ENCODE results near the gene NOL4. TPM values are rescaled to one million over a fixed set of nuclear protein-coding genes. Genes with fewer than 3 reads are reported as not detected.
"Not testable (repeated sequence)": the region's sequence is repeated elsewhere in the genome, so short reads cannot be mapped to it uniquely, and the experiment has no call there.

The NOL4 gene
- polyA plus RNA-seq (ENCODE audit: insufficient read length in 3 of 3) = 1 to 10 TPM; 2.1 to 2.5 (median 2.2) TPM
- long read RNA-seq, donor 1 = 0 reads
- long read RNA-seq, donor 2 = 0 reads
- long read RNA-seq, donor 3 = 0 reads
- long read RNA-seq, donor 4 = 0 reads
- long read RNA-seq, donor 5 = 0 reads
- long read RNA-seq, donor 6 = 0 reads
- long read RNA-seq, donor 7 = 0 reads
- long read RNA-seq, donor 8 = 0 reads
- long read RNA-seq, donor 9 = 0 reads
- long read RNA-seq, donor 10 = 0 reads
- long read RNA-seq, donor 11 = 0 reads
- long read RNA-seq, donor 12 = 0 reads
- long read RNA-seq, donor 13 = 0 reads
- long read RNA-seq, donor 14 = 0 reads
- long read RNA-seq, donor 15 = 0 reads
- long read RNA-seq, donor 16, partial matches to known transcripts = 0 of 1 reads
- long read RNA-seq, donor 16, other reads (novel, unspliced or antisense) = 0 of 1 reads

- peak; percentile 85 for DNase-seq
Observed at GRCh38 chr18:34224423-34225217, at the start of gene NOL4. TSS of gene NOL4 (minus strand) at chr18:34224913. CDS start at chr18:34223253, 1,660 bp downstream.

DNA sequence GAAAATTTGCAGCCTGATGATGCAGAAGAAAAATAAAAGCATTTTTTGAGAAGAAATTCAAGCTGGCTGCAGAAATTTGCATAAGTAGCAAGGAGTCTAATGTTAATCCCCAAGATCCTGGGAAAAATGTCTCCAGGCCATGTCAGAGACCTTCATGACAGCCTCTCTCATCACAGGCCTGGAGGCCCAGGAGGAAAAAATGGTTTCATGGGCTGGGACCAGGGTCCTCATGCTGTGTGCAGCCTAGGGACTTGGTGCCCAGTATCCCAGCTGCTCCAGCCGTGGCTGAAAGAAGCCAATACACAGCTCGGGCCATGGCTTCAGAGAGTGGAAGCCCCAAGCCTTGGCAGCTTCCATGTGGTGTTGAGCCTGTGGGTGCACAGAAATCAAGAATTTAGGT, 41.3 kb upstream of the NOL4 start:
- not testable (repeated sequence) for DNase-seq

GRCh38 chr18:34261865-34262780, 37.4 kb upstream of the NOL4 start:
- DNase-seq = peak; percentile 8

DNA sequence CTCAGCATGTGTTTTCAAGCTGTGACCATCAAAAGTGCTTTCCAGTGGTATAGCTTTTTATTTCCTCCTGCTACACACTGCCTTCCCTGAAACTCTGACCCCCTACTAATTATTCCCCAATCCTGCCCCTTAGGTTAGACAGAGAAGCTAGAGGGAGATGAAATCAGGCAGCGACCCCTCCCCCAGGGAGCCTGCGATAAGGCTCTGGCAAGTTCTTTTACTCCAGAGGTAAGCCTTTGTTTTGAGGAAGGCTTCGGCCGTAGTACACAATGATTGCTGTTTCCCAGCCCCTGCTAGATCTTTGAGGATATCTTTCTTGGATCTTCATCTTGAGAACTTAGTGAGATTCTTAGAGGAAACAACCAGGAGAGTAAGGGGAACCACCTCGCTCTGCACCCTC, 33.5 kb upstream of the NOL4 start:
- no peak for DNase-seq

DNA sequence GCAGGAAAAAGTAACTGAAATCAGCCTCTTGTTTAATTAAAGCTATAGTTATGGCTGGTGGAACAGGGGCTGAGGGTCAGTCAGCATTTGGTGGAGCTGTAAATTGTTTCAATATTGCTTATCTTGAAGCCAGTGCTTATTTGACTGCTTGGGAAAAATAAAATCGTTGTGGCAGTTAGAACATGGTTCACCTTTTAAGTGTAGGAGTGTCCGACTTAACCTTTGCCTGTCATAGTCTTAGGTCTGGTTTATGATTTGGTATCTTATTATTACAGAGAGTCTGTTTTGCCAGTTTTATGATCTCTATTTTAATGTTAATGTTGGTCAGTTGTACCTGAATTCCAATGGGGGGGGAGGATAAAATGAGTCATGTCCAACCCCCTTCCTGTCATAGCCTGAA, 27.2 kb upstream of the NOL4 start:
- DNase-seq = no peak

DNA sequence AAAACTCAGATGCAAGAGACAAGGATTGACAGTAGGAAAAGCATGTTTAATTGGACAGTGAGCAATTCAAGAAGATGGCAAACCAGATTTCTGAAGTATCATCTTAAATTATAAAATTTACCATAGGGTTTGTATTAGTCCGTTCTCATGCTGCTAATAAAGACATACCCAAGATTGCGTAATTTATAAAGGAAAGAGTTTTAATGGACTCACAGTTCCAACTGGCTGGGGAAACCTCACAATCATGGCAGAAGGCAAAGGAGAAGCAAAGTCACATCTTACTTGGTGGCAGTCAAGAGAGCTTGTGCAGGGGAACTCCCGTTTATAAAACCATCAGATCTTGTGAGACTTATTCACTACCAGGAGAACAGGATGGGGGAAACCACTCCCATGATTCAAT, 24.0 kb upstream of the NOL4 start:
- no peak for DNase-seq

- no peak for DNase-seq
Observed at GRCh38 chr18:34242739-34243138, 18.0 kb upstream of the NOL4 start.

DNA sequence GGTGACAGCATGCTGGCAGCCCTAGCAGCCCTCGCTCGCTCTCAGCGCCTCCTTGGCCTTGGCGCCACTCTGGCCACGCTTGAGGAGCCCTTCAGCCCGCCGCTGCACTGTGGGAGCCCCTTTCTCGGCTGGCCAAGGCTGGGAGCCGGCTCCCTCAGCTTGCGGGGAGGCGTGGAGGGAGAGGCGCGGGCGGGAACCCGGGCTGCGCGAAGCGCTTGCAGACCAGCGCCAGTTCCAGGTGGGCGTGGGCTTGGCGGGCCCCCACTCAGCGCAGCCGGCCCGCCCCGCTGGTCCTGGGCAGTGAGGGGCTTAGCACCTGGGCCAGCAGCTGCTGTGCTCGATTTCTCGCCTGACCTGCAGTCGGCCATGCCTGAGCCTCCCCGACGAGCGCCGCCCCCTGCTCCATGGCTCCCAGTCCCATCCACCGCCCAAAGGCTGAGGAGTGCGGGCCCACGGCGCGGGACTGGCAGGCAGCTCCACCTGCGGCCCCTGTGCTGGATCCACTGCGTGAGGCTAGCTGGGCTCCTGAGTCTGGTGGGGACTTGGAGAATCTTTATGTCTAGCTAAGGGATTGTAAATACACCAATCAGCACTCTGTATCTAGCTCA, 9.2 kb upstream of the NOL4 start:
- DNase-seq = not testable (repeated sequence)

DNA sequence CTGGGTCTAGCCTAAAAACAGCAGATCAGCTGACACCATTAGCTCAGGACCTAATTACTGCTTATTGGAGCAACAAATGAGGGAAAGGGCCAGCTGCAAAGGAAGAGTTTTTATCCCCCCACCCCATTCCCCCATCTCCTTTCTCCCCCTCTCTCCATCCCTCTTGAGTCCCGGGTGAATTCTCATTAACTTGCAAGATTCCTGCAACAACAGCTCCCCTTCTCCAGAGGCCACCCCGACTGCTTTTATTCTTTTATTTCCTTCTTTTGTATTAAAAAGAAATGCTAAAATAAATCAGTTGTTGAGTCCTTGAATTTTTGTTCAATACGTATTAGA, 473 bp upstream of the NOL4 start:
- DNase-seq = no peak

DNA sequence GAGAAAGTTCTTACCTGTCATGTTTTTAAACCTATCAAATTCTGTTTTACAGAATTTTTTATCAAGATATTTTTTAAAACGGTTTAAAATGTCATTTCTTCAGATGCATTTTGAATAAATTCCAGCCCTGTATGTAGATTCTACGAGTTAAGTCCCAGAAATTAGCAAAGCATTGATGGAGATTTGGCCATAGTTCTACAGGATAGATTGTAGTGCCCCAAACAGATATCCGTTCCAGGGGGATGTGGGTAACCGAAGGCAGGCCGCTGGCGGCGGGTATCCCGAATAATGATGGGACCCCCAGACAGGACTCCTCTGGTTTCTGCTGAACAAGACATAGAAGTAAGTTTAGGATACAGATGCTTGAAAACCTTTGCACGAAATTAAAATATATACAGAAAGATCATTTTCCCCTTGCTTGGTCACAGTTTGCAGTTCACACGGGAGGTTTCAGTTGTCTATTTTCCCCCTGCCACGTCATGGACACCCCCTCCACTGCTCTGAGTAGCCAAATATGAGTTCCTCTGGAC, 755 bp downstream of the NOL4 start:
- no peak for DNase-seq

- no peak for DNase-seq
Observed at GRCh38 chr18:34223164-34223892, 1.4 kb downstream of the NOL4 start.

DNA sequence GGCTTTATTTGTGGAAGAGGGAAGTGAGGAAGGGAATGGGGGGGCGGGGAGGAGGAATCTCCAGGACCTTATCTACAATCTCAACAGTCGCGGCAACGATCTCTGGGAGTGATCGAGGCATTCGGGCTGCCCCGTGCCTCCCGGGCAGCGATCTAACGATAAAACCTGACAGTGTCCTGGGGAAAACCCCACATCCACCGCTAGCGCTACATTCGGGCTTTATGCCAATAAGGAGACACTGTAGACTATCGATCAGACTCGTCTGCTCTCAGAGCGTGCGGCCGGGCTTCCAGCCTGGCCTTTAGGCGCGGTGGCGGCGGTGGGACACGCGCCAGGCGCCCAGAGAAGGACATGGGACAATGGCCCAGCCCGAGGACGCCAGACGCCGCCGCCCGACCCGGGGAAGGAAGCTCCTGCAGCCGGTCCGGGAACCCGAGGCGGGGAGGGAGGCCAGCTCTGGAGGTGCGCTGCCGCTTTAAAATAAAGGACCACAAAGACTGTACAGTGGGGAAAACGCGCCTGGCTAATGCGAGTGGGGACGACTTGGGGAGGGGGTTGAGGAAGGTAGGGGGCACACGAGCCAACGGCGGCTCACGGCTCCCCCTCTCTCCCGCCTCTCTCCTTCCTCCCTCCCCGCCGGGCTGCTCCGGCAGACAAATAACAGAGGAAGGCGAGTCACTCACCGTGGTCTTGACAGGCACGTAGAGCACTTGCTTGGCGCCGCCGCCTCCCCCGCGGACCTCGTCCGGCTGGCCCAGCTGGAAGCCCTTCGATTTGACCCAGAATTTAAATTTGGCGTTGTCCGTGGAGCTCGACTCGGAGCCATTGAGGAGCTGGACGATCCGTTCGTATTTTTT, 2.2 kb downstream of the NOL4 start:
- DNase-seq = peak; percentile 27

GRCh38 chr18:34221971-34222306, 2.8 kb downstream of the NOL4 start:
- DNase-seq = peak; percentile 4

GRCh38 chr18:34220081-34220815, 4.5 kb downstream of the NOL4 start:
- DNase-seq = no peak

DNA sequence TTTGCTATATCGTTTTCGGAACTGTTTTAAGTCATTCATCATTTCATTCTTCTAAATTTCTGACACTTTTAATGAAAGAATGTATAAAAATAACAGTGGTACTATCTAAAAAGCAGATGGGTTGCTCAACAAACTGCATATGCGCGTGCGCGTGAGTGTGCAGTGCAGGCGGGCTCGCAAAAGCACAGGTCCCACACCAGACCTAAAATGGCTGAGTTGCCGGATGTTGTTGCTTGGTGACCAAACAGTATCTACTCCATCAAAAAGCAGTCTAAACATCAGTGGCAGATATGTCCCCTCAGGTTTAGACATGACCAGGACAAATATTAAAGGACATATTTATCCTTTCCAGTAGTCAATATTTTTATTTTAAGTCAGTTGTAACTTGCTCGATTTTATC, 5.1 kb downstream of the NOL4 start:
- DNase-seq = no peak

- no peak for DNase-seq
Observed at GRCh38 chr18:34212511-34212910, 12.2 kb downstream of the NOL4 start.

- DNase-seq = no peak
Observed at GRCh38 chr18:34207344-34207851, 17.3 kb downstream of the NOL4 start.

- no peak for DNase-seq
Observed at GRCh38 chr18:34203866-34204265, 20.8 kb downstream of the NOL4 start.

DNA sequence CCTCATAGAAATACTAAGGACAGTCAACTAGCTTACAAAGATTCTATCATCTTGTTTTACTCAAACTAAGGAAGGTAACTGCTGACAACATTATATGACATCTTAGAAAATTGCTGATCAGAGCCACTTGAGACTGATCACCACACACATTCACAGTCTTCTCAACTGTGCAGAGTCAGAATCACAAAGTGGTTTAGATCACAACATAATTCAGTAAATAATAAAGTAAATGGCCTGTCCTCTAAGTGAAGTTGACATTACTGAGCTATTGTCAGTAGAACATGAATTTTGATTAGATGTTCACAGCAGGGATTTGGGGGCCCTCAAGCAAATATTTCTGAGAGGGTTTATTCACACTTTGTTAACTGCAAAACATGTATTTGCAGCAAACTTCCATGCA, 28.5 kb downstream of the NOL4 start:
- DNase-seq = no peak
